Activated CD8-positive, alpha-beta T cell treated with anti-CD3 and anti-CD28 coated beads for 36 hours (primary cell): Measurements from ENCODE around the gene CFAP299. TPM values are rescaled to one million over a fixed set of nuclear protein-coding genes. Genes with fewer than 3 reads are reported as not detected.

Experiments
- ATAC-seq: fragments of 200-7000 bp; cut with Tn5 transposase; one replicate; pipeline ENCODE4 v1.10.0; 2021; ENCODE audit warnings: mild to moderate bottlenecking, moderate library complexity
- CTCF ChIA-PET: fragments of 350-600 bp; sonication (Branson Sonifier 250); formaldehyde crosslinking; loops from one replicate; lab custom pipeline; 2021; ENCODE audit warnings: antibody characterized with exemption; lab: Charles Lee
- POLR2A ChIA-PET: fragments of 350-600 bp; sonication (Branson Sonifier 250); formaldehyde crosslinking; loops from one replicate; lab custom pipeline; 2021; ENCODE audit warnings: antibody characterized with exemption; lab: Charles Lee
- DNase-seq: peaks from one replicate; pipeline ENCODE4 v3.0.0-alpha.2; 2020
- H3K27ac Mint-ChIP-seq: one replicate; pipeline ENCODE4 v1.8.0; 2021; ENCODE audit warnings: mild to moderate bottlenecking, mixed read lengths
- H3K27me3 Mint-ChIP-seq: one replicate; pipeline ENCODE4 v1.8.0; 2021; ENCODE audit warnings: mixed read lengths
- H3K36me3 Mint-ChIP-seq: one replicate; pipeline ENCODE4 v1.8.0; 2021; ENCODE audit warnings: low read depth, mixed read lengths
- H3K4me1 Mint-ChIP-seq: one replicate; pipeline ENCODE4 v1.8.0; 2021; ENCODE audit warnings: low read depth, mixed read lengths
- H3K4me3 Mint-ChIP-seq: one replicate; pipeline ENCODE4 v1.8.0; 2021; ENCODE audit warnings: mild to moderate bottlenecking, moderate library complexity, mixed read lengths
- H3K9me3 Mint-ChIP-seq: one replicate; pipeline ENCODE4 v1.8.0; 2021; ENCODE audit warnings: mixed read lengths
- intact Hi-C: fragments of 100-400 bp; cut with micrococcal nuclease; formaldehyde crosslinking; loops from one replicate; pipeline ENCODE4 v1.10.0; 2022
- total RNA-seq, 2 experiments: library from RNA; stranded (reverse); gene quantifications; one replicate each; pipeline ENCODE4 v1.2.3, GENCODE V29; 2021
- TF ChIP-seq, protein P1 (sequence below): fragments of 200-600 bp; IDR thresholded peaks from one replicate; pipeline ENCODE4 v1.8.0; 2022; ENCODE audit warnings: antibody characterized with exemption, mild to moderate bottlenecking

Gene CFAP299
- total RNA-seq, 2 experiments from 2014 or later: not detected

DNA sequence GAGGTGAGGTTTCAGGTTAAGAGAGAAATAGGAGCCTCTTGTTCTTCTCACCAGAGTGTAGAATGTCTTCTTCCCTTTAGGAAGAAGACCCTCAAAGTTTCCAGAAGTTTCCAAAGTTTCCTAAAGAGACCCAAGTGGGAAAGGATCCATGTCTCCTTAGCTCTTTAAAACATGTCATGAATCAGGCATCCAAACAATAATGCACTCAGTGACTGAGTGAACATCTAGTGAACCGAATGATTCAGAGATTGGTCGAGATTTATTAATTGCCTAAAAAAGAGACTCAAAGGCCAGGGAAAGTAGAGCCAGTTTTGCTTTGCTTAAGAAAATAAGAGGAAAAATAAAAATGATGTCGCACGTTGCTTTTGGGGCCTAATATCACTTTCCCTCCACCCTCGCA is 39.7 kb upstream of the CFAP299 start:
- Mint-ChIP-seq H3K9me3 (no peaks in the 10 kb centered on the region), H3K4me1 (no peaks in the 10 kb centered on the region), H3K4me3 (no peak overlapping the region), H3K36me3 (no peaks in the 10 kb centered on the region), H3K27ac (no peak overlapping the region), H3K27me3 (peaks cover 4% of the 10 kb centered on the region)
- intact Hi-C loops: no loop called here
- ChIA-PET CTCF (no interaction called here), POLR2A (no interaction called here)
- DNase-seq: no peak
- no peak for ATAC-seq
- TF ChIP-seq, protein P1, sequence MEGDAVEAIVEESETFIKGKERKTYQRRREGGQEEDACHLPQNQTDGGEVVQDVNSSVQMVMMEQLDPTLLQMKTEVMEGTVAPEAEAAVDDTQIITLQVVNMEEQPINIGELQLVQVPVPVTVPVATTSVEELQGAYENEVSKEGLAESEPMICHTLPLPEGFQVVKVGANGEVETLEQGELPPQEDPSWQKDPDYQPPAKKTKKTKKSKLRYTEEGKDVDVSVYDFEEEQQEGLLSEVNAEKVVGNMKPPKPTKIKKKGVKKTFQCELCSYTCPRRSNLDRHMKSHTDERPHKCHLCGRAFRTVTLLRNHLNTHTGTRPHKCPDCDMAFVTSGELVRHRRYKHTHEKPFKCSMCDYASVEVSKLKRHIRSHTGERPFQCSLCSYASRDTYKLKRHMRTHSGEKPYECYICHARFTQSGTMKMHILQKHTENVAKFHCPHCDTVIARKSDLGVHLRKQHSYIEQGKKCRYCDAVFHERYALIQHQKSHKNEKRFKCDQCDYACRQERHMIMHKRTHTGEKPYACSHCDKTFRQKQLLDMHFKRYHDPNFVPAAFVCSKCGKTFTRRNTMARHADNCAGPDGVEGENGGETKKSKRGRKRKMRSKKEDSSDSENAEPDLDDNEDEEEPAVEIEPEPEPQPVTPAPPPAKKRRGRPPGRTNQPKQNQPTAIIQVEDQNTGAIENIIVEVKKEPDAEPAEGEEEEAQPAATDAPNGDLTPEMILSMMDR: no peak

DNA sequence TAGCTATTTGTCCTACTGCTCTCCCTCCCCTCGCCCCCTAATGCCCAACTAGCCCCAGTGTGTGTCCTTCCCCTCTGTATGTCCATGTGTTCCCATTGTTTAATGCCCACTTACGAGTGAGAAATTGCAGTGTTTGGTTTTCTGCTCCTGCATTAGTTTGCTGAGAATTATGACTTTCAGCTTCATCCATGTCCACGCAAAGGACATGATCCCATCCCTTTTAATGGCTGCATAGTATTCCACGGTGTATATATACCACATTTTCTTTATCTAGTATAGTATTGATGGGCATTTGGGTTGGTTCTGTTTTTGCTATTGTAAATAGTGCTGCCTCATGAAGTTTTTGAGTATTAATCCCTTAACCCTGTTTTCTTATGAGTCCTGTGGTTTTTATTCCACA is 33.6 kb upstream of the CFAP299 start:
- POLR2A ChIA-PET: interaction anchor here (0.6 kb wide), 1 partner anchor 648 kb away, joined by 3 read pairs; no protein-coding TSS in a partner anchor
- no peaks in the 10 kb centered on the region for H3K36me3 Mint-ChIP-seq
- TF ChIP-seq, protein P1: no peak

DNA sequence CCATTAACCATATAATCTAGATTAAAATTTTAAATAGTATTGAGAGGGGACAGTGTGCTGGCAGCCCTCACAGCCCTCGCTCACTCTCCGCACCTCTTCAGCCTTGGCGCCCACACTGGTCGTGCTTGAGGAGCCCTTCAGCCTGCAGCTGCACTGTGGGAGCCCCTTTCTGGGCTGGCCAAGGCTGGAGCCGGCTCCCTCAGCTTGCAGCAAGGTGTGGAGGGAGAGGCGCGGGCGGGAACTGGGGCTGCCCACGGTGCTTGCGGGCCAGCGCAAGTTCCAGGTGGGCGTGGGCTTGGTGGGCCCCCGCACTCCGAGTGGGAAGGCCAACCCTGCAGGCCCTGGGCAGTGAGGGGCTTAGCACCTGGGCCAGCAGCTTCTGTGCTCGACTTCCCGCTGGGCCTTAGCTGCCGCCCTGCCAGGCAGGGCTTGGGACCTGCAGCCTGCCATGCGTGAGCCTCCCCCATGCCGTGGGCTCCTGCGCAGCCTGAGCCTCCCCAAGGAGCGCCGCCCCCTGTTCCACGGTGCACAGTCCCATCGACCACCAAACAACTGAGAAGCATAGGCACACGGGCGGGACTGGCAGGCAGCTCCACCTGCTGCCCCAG is 32.8 kb upstream of the CFAP299 start:
- Mint-ChIP-seq H3K27ac (no peak overlapping the region), H3K9me3 (no peaks in the 10 kb centered on the region), H3K36me3 (no peaks in the 10 kb centered on the region), H3K4me3 (no peak overlapping the region), H3K27me3 (peaks cover 14% of the 10 kb centered on the region), H3K4me1 (no peaks in the 10 kb centered on the region)
- intact Hi-C loops: no loop called here
- CTCF ChIA-PET: no interaction called here
- DNase-seq (no peak), ATAC-seq (no peak)
- POLR2A ChIA-PET: interaction anchor here (0.6 kb wide), 1 partner anchor 648 kb away, joined by 3 read pairs; no protein-coding TSS in a partner anchor
- TF ChIP-seq, protein P1: no peak

More for the DNA sequence above, 33.6 kb upstream of the CFAP299 start:
- Mint-ChIP-seq H3K4me1 (no peaks in the 10 kb centered on the region), H3K27me3 (peaks cover 11% of the 10 kb centered on the region), H3K4me3 (no peak overlapping the region), H3K9me3 (no peaks in the 10 kb centered on the region), H3K27ac (no peak overlapping the region)
- intact Hi-C loops: no loop called here
- ATAC-seq (no peak), DNase-seq (no peak)
- CTCF ChIA-PET: no interaction called here

DNA sequence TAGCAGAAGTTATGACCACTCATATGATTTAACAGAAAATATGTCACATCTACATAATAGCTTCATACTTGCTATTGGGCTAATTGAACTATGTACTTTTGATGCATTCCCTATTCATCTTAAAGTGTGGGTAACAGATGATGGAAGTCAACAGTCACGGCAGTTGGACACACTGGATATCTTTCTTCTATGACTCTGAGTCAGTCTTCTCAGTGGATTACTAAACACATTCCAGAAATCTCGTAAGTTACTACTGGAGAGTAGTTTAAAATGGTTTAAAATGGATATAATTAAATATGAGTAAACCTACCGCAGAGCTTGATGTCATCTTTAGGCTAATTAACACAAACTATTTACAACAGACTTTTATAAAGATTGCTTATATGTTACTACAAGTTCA is 30.1 kb upstream of the CFAP299 start:
- no peaks in the 10 kb centered on the region for H3K9me3 Mint-ChIP-seq
- H3K27ac Mint-ChIP-seq: no peak overlapping the region
- no peak overlapping the region for H3K4me3 Mint-ChIP-seq
- TF ChIP-seq, protein P1: no peak
- H3K4me1 Mint-ChIP-seq: no peaks in the 10 kb centered on the region
- peaks cover 19% of the 10 kb centered on the region for H3K27me3 Mint-ChIP-seq
- DNase-seq (no peak), ATAC-seq (no peak)
- ChIA-PET CTCF (interaction anchor here (1.0 kb wide), 1 partner anchor 13 kb away, joined by 3 read pairs; no protein-coding TSS in a partner anchor), POLR2A (no interaction called here)
- intact Hi-C loops: no loop called here
- H3K36me3 Mint-ChIP-seq: no peaks in the 10 kb centered on the region

DNA sequence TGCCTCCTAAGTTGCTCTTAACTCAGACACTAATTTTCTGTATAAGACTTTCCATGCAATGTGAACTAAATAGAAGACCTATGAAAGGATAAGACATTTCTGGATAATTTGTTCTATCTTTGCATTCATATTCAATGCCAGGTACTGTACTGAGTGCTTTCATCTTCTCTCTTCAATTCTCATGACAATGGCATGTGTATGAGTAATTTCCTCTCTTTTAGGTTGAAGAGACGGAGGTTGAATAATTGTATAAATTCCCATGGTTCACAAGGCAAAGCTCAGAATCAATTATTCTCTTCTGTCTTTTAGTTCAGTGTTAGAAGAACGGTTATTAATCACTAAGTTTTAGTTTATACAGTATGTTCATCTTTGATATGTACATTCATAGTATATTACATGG is 29.3 kb upstream of the CFAP299 start:
- intact Hi-C loops: no loop called here
- H3K9me3 Mint-ChIP-seq: no peaks in the 10 kb centered on the region
- POLR2A ChIA-PET: no interaction called here
- no peak overlapping the region for H3K4me3 Mint-ChIP-seq
- H3K27ac Mint-ChIP-seq: no peak overlapping the region
- no peaks in the 10 kb centered on the region for H3K36me3 Mint-ChIP-seq
- no peak for ATAC-seq
- H3K27me3 Mint-ChIP-seq: peaks cover 16% of the 10 kb centered on the region
- no peaks in the 10 kb centered on the region for H3K4me1 Mint-ChIP-seq
- CTCF ChIA-PET: interaction anchor here (1.0 kb wide), 1 partner anchor 14 kb away, joined by 3 read pairs; no protein-coding TSS in a partner anchor
- no peak for DNase-seq
- TF ChIP-seq, protein P1: no peak
